ENCODE results near the gene RAP1A. TPM values are rescaled to one million over a fixed set of nuclear protein-coding genes. Genes with fewer than 3 reads are reported as not detected.

The RAP1A gene
- total RNA-seq, 1 experiment from 2014 or later = 33.2 TPM

- intact Hi-C loops (cut with micrococcal nuclease; ENCODE audit: unreplicated experiment) = no loop called here
- Mint-ChIP-seq H3K9me3 (ENCODE audit: low read depth, unreplicated experiment) (no peaks in the 10 kb centered on the region), H3K27me3 (ENCODE audit: unreplicated experiment) (no peaks in the 10 kb centered on the region), H3K4me1 (ENCODE audit: low read depth, unreplicated experiment) (peaks cover 32% of the 10 kb centered on the region), H3K36me3 (ENCODE audit: insufficient read depth, unreplicated experiment) (peaks cover 6% of the 10 kb centered on the region), H3K4me3 (ENCODE audit: low read depth, unreplicated experiment) (no peak overlapping the region), H3K27ac (ENCODE audit: unreplicated experiment) (no peak overlapping the region)
- TF ChIP-seq, protein P1, sequence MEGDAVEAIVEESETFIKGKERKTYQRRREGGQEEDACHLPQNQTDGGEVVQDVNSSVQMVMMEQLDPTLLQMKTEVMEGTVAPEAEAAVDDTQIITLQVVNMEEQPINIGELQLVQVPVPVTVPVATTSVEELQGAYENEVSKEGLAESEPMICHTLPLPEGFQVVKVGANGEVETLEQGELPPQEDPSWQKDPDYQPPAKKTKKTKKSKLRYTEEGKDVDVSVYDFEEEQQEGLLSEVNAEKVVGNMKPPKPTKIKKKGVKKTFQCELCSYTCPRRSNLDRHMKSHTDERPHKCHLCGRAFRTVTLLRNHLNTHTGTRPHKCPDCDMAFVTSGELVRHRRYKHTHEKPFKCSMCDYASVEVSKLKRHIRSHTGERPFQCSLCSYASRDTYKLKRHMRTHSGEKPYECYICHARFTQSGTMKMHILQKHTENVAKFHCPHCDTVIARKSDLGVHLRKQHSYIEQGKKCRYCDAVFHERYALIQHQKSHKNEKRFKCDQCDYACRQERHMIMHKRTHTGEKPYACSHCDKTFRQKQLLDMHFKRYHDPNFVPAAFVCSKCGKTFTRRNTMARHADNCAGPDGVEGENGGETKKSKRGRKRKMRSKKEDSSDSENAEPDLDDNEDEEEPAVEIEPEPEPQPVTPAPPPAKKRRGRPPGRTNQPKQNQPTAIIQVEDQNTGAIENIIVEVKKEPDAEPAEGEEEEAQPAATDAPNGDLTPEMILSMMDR (IDR thresholded peaks at IDR 0.05; ENCODE audit: unreplicated experiment) = no peak
- BruUV-seq (replicated peaks) = no TSS peak
- CTCF ChIA-PET = no interaction called here
- no peak for DNase-seq
These were observed 5.7 kb downstream of the RAP1A start for GRCh38 chr1:111625276-111625675.

GRCh38 chr1:111628153-111628552 is 8.6 kb downstream of the RAP1A start:
- no TSS peak for BruUV-seq (replicated peaks)
- H3K36me3 Mint-ChIP-seq (ENCODE audit: insufficient read depth, unreplicated experiment) = no peaks in the 10 kb centered on the region
- H3K4me3 Mint-ChIP-seq (ENCODE audit: low read depth, unreplicated experiment) = no peak overlapping the region
- DNase-seq = no peak
- TF ChIP-seq, protein P1 (IDR thresholded peaks at IDR 0.05; ENCODE audit: unreplicated experiment) = no peak
- intact Hi-C loops (cut with micrococcal nuclease; ENCODE audit: unreplicated experiment) = no loop called here
- H3K9me3 Mint-ChIP-seq (ENCODE audit: low read depth, unreplicated experiment) = no peaks in the 10 kb centered on the region
- no peak overlapping the region for H3K27ac Mint-ChIP-seq (ENCODE audit: unreplicated experiment)
- H3K4me1 Mint-ChIP-seq (ENCODE audit: low read depth, unreplicated experiment) = peaks cover 10% of the 10 kb centered on the region
- no peaks in the 10 kb centered on the region for H3K27me3 Mint-ChIP-seq (ENCODE audit: unreplicated experiment)
- CTCF ChIA-PET = interaction anchor here (0.6 kb wide), 1 partner anchor 113 kb away, joined by 3 read pairs; no protein-coding TSS in a partner anchor

DNA sequence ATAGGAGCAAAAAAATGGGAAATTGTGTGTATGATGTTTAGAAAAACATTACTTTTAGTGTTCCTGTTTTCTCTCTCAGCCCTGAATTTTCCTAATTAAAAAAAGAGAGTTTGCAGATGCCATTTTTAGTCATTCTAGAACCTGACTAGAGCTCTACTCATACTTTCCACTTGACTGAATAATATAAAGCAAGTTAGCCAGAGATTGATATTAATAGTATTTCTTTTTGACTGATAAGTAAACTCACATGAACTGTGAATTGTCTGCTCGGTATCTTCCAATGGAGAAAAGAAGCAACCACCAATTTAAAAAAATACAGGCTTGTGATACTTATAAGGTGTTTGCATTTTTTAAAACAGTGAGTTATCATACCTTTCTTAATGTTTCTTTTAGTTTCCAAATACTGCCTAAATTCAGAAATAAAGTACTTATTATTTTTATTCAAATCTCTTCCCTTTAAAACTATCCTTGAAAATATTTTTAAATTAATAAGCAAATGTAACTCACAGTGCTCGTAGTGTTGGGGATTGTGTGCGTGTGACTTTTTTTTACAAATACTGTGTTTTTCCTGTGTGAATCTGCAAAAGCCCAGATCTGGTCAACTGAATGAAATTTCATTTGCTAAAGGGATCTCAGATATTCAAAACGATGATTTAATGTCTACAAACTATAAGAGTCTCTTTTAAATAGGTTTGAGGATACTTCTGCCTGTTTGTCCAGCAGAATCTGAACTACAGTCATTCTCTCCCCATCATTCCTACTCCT is 9.8 kb downstream of the RAP1A start:
- intact Hi-C loops (cut with micrococcal nuclease; ENCODE audit: unreplicated experiment) = no loop called here
- no TSS peak for BruUV-seq (replicated peaks)
- no peak for DNase-seq
- CTCF ChIA-PET = no interaction called here
- H3K4me1 Mint-ChIP-seq (ENCODE audit: low read depth, unreplicated experiment) = peaks cover 10% of the 10 kb centered on the region
- H3K27me3 Mint-ChIP-seq (ENCODE audit: unreplicated experiment) = no peaks in the 10 kb centered on the region
- no peak overlapping the region for H3K27ac Mint-ChIP-seq (ENCODE audit: unreplicated experiment)
- H3K36me3 Mint-ChIP-seq (ENCODE audit: insufficient read depth, unreplicated experiment) = no peaks in the 10 kb centered on the region
- TF ChIP-seq, protein P1 (IDR thresholded peaks at IDR 0.05; ENCODE audit: unreplicated experiment) = no peak
- H3K9me3 Mint-ChIP-seq (ENCODE audit: low read depth, unreplicated experiment) = no peaks in the 10 kb centered on the region
- H3K4me3 Mint-ChIP-seq (ENCODE audit: low read depth, unreplicated experiment) = no peak overlapping the region

- Mint-ChIP-seq H3K4me1 (ENCODE audit: low read depth, unreplicated experiment) (peaks cover 10% of the 10 kb centered on the region), H3K4me3 (ENCODE audit: low read depth, unreplicated experiment) (no peak overlapping the region), H3K36me3 (ENCODE audit: insufficient read depth, unreplicated experiment) (no peaks in the 10 kb centered on the region), H3K27ac (ENCODE audit: unreplicated experiment) (no peak overlapping the region), H3K9me3 (ENCODE audit: low read depth, unreplicated experiment) (no peaks in the 10 kb centered on the region), H3K27me3 (ENCODE audit: unreplicated experiment) (no peaks in the 10 kb centered on the region)
- no TSS peak for BruUV-seq (replicated peaks)
- TF ChIP-seq, protein P1 (IDR thresholded peaks at IDR 0.05; ENCODE audit: unreplicated experiment) = no peak
- intact Hi-C loops (cut with micrococcal nuclease; ENCODE audit: unreplicated experiment) = no loop called here
- CTCF ChIA-PET = no interaction called here
- no peak for DNase-seq
These were observed 11.0 kb downstream of the RAP1A start for GRCh38 chr1:111630567-111630966.
